SU-DHL-6 (cell line): ENCODE data around the gene OR1D2.

ENCODE experiments used
- H2AFZ ChIP-seq: fragments of 200-600 bp; sonication (generic); 2 replicates; pipeline ENCODE4 v1.6.1; 2014; ENCODE audit warnings: low read depth, mild to moderate bottlenecking, moderate library complexity, mixed read lengths, antibody characterized with exemption, low read length; ENCODE audit not compliant: severe bottlenecking
- H3F3A ChIP-seq: fragments of 200-600 bp; shearing (Covaris generic); 2 replicates; pipeline ENCODE4 v1.6.0; 2016; ENCODE audit warnings: antibody characterized with exemption, mild to moderate bottlenecking; ENCODE audit not compliant: insufficient read depth
- H3K27ac ChIP-seq: fragments of 200-600 bp; sonication (generic); 2 replicates; pipeline ENCODE4 v1.5.1; 2016; ENCODE audit warnings: low read depth, mild to moderate bottlenecking, low read length, moderate library complexity, mixed read lengths
- H3K27me3 ChIP-seq: fragments of 200-600 bp; sonication (generic), shearing (Covaris generic); 2 replicates; pipeline ENCODE4 v1.6.0; 2014; ENCODE audit warnings: mild to moderate bottlenecking, low read length
- H3K36me3 ChIP-seq: fragments of 200-600 bp; sonication (generic); 2 replicates; pipeline ENCODE4 v1.6.1; 2014; ENCODE audit warnings: mild to moderate bottlenecking, low read length, mixed read lengths
- H3K4me2 ChIP-seq: fragments of 300-600, 200-600 bp; shearing (Covaris generic), sonication (generic); 2 replicates; pipeline ENCODE4 v1.6.0; 2014; ENCODE audit warnings: low read length, low read depth, mild to moderate bottlenecking; ENCODE audit not compliant: poor library complexity, severe bottlenecking
- H3K4me3 ChIP-seq: fragments of 200-600 bp; sonication (generic); 2 replicates; pipeline ENCODE4 v1.5.1; 2014; ENCODE audit warnings: antibody characterized with exemption, low read length, mild to moderate bottlenecking, mixed read lengths; ENCODE audit not compliant: insufficient read depth, poor library complexity, severe bottlenecking
- H3K79me2 ChIP-seq: fragments of 200-600 bp; sonication (generic); 2 replicates; pipeline ENCODE4 v1.6.1; 2014; ENCODE audit warnings: mild to moderate bottlenecking, low read length, moderate library complexity; ENCODE audit not compliant: insufficient read depth
- H3K9ac ChIP-seq: fragments of 200-600 bp; sonication (generic); 2 replicates; pipeline ENCODE4 v1.7.0; 2014; ENCODE audit warnings: mild to moderate bottlenecking, low read length
- H3K9me2 ChIP-seq: fragments of 200-600 bp; sonication (generic); replicated peaks from 2 replicates; pipeline ENCODE4 v1.6.1; 2014; ENCODE audit warnings: low read length; ENCODE audit not compliant: insufficient read depth
- H3K9me3 ChIP-seq: fragments of 200-600 bp; sonication (generic); 2 replicates; pipeline ENCODE4 v1.6.1; 2014; ENCODE audit warnings: low read length, mixed read lengths; ENCODE audit not compliant: insufficient read depth
- H4K20me1 ChIP-seq: fragments of 200-600 bp; sonication (generic); 2 replicates; pipeline ENCODE4 v1.6.1; 2014; ENCODE audit warnings: low read depth, mild to moderate bottlenecking, antibody characterized with exemption, low read length, moderate library complexity, mixed read lengths
- CTCF ChIP-seq: fragments of 200-600 bp; sonication (generic); IDR thresholded peaks from one replicate; pipeline ENCODE4 v1.5.1; 2017; ENCODE audit warnings: antibody characterized with exemption, mild to moderate bottlenecking, low read length, moderate library complexity; ENCODE audit not compliant: insufficient read depth, poor library complexity, severe bottlenecking
- EZH2phosphoT487 ChIP-seq: fragments of 200-600 bp; sonication (generic), shearing (Covaris generic); conservative IDR thresholded peaks from 2 replicates; pipeline ENCODE4 v1.6.1; 2018; ENCODE audit warnings: mild to moderate bottlenecking, antibody characterized with exemption, low read length, moderate library complexity, mixed read lengths

Gene OR1D2

GRCh38 chr17:3046753-3047152 is 57.5 kb downstream of the OR1D2 start:
- no peaks in the 10 kb centered on the region for H3K79me2 ChIP-seq
- H3K36me3 ChIP-seq: no peaks in the 10 kb centered on the region
- H3K4me3 ChIP-seq: no peak overlapping the region
- no peak overlapping the region for H3K4me2 ChIP-seq
- no peak for TF ChIP-seq EZH2phosphoT487
- no peaks in the 10 kb centered on the region for H4K20me1 ChIP-seq
- no peak overlapping the region for H3K9ac ChIP-seq
- no peak overlapping the region for H3K27ac ChIP-seq
- no peak overlapping the region for H2AFZ ChIP-seq
- peaks cover 3% of the 10 kb centered on the region; the same call in 1 of the 2 replicates for H3K27me3 ChIP-seq
- peaks cover 6% of the 10 kb centered on the region; the same call in 1 of the 2 replicates for H3K9me3 ChIP-seq
- no peaks in the 10 kb centered on the region for H3K9me2 ChIP-seq
- H3F3A ChIP-seq: no peaks in the 10 kb centered on the region

DNA sequence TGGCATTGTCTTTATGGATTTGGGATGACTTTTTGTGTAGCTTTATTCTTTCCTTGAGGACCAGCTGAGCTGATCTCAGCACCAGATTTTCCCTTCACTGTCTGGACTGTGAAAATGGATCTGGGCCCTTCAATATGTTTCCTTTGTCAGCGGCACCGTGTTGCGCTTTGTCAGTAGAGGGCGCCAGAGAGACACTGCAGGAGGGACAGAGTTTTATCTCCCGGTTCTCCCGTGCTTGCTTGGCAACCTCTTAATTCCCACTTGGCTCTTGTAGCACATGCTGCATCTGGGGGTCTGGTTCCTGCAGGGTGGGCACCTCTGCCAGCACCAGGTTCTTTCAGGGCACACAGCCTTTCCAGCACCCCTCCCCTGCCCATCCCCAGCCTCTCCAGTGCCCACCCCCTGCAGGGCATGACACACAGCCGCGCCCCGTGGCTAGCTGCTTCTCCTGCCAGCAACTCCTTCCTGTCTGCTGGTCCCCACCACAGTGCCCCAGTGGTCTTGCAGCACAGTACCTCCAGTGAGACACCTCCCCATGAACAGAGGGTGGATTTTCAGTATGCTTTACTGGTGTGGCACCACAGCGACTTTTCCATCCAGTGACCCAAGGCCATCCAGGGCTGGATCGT is 60.4 kb downstream of the OR1D2 start:
- H3K4me2 ChIP-seq: no peak overlapping the region
- H4K20me1 ChIP-seq: no peaks in the 10 kb centered on the region
- no peaks in the 10 kb centered on the region for H3K79me2 ChIP-seq
- H3K27me3 ChIP-seq: peaks cover 3% of the 10 kb centered on the region; the same call in 1 of the 2 replicates
- H3K9ac ChIP-seq: no peak overlapping the region
- H3K27ac ChIP-seq: no peak overlapping the region
- H3K4me3 ChIP-seq: no peak overlapping the region
- H3K36me3 ChIP-seq: no peaks in the 10 kb centered on the region
- TF ChIP-seq CTCF: peak; percentile 31
- no peak for TF ChIP-seq EZH2phosphoT487
- no peaks in the 10 kb centered on the region for H3F3A ChIP-seq
- no peak overlapping the region for H2AFZ ChIP-seq
- peaks cover 6% of the 10 kb centered on the region; the same call in 1 of the 2 replicates for H3K9me3 ChIP-seq
- H3K9me2 ChIP-seq: no peaks in the 10 kb centered on the region

DNA sequence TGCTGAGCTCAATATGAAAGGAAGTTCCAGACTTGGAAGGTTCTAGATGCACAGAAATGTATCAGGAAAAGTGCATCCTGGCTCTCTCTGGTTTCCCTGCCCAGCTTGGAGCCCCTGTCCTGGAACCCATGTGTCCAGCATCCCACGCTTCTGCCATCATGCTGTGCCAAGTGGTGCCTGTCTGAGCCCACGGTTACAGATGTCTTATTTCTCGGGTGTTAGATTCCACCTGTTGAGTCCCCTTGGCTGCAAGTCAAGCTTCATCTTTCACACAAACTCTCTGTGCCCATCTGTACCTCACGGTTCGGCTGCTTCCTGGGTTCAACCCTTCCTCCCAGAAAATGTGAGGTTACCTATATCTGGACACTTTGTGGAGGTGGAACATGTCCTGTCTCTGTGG is 63.3 kb downstream of the OR1D2 start:
- TF ChIP-seq EZH2phosphoT487: no peak
- no peak for TF ChIP-seq CTCF
- Histone ChIP-seq H3K27ac (no peak overlapping the region), H3K9ac (no peak overlapping the region), H3K27me3 (no peaks in the 10 kb centered on the region), H3K9me2 (no peaks in the 10 kb centered on the region), H3K9me3 (peaks cover 6% of the 10 kb centered on the region; the same call in 1 of the 2 replicates), H3K79me2 (no peaks in the 10 kb centered on the region), H3K4me3 (no peak overlapping the region), H4K20me1 (no peaks in the 10 kb centered on the region), H3K36me3 (no peaks in the 10 kb centered on the region), H3K4me2 (no peak overlapping the region), H3F3A (no peaks in the 10 kb centered on the region), H2AFZ (no peak overlapping the region)

GRCh38 chr17:3039736-3040135 is 64.5 kb downstream of the OR1D2 start:
- no peak overlapping the region for H3K27ac ChIP-seq
- H3K9me2 ChIP-seq: no peaks in the 10 kb centered on the region
- peaks cover 6% of the 10 kb centered on the region; the same call in 1 of the 2 replicates for H3K9me3 ChIP-seq
- H3K9ac ChIP-seq: no peak overlapping the region
- TF ChIP-seq EZH2phosphoT487: no peak
- TF ChIP-seq CTCF: no peak
- no peaks in the 10 kb centered on the region for H3K79me2 ChIP-seq
- no peak overlapping the region for H2AFZ ChIP-seq
- no peaks in the 10 kb centered on the region for H4K20me1 ChIP-seq
- no peaks in the 10 kb centered on the region for H3K27me3 ChIP-seq
- no peaks in the 10 kb centered on the region for H3K36me3 ChIP-seq
- no peak overlapping the region for H3K4me3 ChIP-seq
- H3F3A ChIP-seq: no peaks in the 10 kb centered on the region
- no peak overlapping the region for H3K4me2 ChIP-seq
